Stimulated activated CD4-positive, alpha-beta T cell treated with anti-CD3 and anti-CD28 coated beads, TNF-alpha, amount 100 ng/mL, for 48 hours (primary cell): ENCODE measurements around the gene SHISA6.

Experiments
- DNase-seq, 3 donors: peaks; one replicate each; pipeline ENCODE4 v3.0.0-alpha.2; 2020; ENCODE audit warnings: low read depth in 3 of 3

Gene SHISA6

DNA sequence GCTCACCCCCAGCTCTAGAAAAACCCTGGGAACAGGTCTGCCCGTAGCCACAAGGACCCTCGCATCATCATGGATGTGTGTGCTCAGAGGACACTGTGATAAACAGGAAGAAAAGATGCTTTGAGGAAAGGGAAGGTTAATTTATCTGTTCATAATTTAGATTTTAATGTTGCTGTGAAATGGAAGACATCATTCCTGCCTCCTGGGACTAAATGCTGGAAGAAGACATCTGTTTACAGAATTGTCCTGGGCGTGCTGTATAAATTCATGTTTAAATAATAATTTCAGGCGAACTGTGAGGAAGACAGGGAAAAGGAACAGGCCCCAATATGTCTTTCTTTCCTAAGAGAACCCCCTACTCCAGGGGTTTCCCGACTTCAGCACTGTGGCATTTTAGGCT is 112.6 kb downstream of the SHISA6 start:
- no peak for DNase-seq

DNA sequence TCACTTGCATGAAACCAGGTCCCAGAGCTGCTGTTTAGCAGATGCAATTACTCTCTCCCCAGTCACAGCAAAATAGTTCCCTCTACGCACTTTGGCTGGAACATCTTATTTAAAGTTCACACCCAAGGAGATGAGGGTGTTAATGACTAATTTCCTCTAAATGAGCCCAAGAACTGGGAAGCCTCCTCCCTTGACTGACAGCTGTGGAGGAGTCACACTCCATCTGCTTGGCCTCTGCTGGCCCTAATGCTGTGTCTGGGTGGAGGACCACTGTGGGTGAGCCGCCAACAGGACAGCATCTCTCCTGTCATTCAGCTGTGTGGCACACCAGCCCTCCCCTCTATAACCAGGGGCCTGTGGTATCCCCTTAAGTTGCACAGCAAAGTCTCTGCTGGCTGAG is 115.4 kb downstream of the SHISA6 start:
- DNase-seq, result no peak

- no peak for DNase-seq
These were observed 122.6 kb downstream of the SHISA6 start for GRCh38 chr17:11363565-11364117.

- DNase-seq, result no peak
These were observed 125.3 kb downstream of the SHISA6 start for GRCh38 chr17:11366272-11366850.

DNA sequence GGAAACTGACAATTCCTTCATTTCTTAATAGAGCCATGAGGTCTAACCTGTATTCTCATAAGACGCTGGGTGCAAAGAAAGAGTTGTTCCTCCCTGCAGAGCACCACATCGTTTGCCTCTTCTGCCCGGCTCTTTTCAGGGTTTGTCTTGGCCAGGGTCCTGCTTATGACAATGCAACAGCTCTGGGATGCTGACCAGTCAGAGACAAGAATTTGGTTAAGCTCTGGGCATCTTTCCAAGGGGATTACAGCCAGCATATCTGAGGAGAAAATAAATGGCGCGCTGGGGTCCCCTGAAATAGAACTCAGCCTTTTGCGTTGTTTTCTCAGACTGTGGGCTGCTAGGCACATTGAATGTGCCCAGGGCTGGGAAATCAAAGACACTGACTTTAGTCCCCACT is 128.6 kb downstream of the SHISA6 start:
- no peak for DNase-seq

DNA sequence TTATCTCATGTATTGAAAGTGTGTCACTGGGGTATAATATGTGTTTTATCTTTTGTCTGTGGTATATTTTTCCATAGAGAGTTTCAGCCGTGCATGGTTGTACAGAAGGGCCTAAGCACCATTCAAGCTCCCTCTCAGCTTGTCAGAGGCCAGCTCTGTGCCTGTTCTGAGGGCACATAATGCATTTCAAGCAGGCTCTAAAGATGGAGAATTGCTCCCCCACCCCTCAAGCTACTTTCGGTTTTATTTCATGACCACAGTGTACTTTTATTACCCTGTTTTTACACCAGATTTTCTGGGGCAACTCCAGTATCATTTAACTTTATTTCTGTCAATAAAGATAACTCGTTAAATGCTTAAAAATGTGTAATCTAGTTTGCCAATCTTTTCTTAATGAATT is 131.7 kb downstream of the SHISA6 start:
- no peak for DNase-seq

- no peak for DNase-seq
These were observed 137.5 kb downstream of the SHISA6 start for GRCh38 chr17:11378506-11378905.

DNA sequence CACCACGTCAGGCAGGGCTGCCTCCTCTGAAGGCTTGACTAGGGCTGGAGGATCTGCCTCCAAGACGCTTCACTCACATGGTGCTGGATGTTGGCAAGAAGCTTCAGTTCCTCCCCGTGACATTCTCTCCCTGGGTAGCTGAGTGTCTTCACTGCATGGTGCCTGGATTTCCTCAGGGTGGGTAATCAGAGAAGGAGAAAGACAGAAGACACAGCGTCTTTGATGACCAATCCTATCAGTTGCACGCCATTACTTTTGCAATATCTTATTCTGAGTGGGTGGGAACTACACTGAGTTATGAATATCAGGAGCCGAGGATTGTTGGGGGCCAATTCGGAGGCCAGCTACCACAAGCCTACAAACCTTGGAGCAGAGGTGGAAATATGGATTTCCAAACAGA is 139.7 kb downstream of the SHISA6 start:
- no peak for DNase-seq

DNA sequence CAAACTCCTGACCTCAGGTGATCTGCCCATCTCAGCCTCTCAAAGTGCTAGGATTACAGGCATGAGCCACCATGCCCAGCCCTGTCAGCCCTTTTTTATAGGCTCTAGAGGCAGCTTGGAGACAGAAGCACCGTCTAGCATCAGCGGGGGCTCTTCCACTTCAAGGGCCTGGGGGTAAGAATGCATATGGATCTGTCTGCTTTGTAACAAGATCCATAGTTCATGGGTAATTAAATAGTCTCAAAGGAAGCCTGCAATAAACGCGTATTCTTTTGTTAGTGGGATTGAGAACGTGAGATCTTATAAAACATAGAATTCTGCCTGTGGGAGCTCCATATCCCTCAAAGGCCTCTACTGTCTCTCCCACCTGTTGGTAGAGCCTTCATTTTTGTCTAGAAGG is 142.1 kb downstream of the SHISA6 start:
- DNase-seq, result no peak

- no peak for DNase-seq
These were observed 143.1 kb downstream of the SHISA6 start for GRCh38 chr17:11384131-11384530.

GRCh38 chr17:11387610-11388009 is 146.6 kb downstream of the SHISA6 start:
- no peak for DNase-seq

GRCh38 chr17:11388054-11388453 is 147.0 kb downstream of the SHISA6 start:
- no peak for DNase-seq

GRCh38 chr17:11389583-11389982 is 148.6 kb downstream of the SHISA6 start:
- DNase-seq, result no peak

GRCh38 chr17:11391134-11391533 is 150.1 kb downstream of the SHISA6 start:
- no peak for DNase-seq

DNA sequence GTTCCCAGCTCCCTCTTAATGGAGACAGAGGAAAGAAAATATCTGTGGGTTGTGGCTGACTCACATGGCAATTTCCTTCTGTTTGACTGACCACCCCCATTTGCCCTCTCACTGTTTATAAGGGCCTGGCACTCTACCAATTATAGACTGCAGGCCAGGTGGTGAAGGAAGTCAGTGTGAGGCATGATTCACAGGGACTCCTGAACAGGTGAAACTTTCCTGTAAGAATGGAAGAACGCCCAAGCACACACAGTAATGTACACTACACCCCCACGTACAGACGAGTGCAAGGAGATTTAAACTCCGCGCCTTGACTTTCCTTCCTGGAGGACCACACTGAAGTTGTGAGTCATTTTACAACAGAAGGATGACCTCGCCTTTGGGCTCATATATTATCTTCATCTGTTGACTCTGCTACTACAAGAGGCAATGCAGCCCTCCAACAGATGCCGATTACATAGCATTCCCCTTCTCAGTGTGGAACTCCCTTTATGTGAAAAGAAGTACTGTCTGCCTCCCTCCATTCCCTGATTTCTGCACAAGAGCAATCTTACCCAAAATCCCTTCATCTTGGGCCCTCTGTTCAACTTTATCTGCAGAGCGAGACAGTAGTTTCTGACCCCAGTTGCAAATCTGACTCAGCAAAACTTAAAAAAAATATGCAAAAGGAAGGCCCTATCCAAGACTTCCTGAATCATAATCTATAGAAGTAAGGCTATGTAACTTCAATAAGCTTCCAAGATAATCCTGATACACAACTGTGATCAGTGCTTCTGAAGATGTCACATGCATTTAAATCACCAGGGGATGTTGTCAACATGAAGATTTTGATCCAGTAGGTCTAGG is 163.6 kb downstream of the SHISA6 start:
- DNase-seq, result no peak

DNA sequence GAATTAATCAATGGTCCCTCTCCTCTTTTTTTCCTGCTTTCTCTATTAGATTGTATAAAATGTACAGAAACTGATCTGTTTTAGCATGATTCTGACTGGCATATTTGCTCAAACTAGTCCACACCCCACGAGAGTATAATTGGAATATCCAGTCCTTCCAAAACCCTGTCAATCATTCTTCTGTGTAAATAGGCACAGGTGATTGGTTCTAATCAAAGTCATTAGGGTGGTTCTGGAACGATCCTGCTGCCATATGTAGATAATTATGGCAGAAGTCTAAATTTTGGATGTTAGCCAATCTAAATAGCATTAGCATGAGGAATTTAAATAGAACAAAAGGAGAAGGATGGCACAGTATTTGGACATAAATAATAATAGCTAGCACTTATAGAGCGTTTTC is 165.7 kb downstream of the SHISA6 start:
- DNase-seq, result no peak

GRCh38 chr17:11412654-11413053 is 171.6 kb downstream of the SHISA6 start:
- DNase-seq, result no peak

- DNase-seq, result no peak
These were observed 177.3 kb downstream of the SHISA6 start for GRCh38 chr17:11418342-11418741.

- DNase-seq, result no peak
These were observed 189.7 kb downstream of the SHISA6 start for GRCh38 chr17:11430751-11431150.

GRCh38 chr17:11438673-11439072 is 197.7 kb downstream of the SHISA6 start:
- no peak for DNase-seq

- DNase-seq, result no peak
These were observed 200.0 kb downstream of the SHISA6 start for GRCh38 chr17:11441004-11441403.

DNA sequence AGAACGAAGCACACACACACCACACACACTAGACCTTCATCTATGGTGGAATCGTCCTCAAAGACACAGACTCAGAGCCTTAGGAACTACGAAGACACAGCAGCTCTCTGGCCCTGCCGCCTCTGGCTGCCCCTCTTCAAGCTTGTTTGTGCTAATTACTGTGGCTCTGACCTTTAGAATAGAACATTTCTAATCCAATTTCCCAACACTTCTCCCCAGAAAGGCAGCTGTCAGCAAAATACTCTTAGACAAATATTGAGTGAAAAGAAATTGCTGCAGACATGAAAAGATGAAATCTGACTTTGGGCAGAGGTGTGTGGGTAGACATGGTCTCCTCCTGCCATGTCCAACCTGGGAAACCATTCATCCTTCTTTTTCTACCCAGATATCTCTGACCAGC is 205.3 kb downstream of the SHISA6 start:
- no peak for DNase-seq

GRCh38 chr17:11454096-11454495 is 213.1 kb downstream of the SHISA6 start:
- DNase-seq, result no peak
